HG03103 (cell line): Measurements from ENCODE around the gene AAMDC.
"Not testable (repeated sequence)": the region's sequence is repeated elsewhere in the genome, so short reads cannot be mapped to it uniquely, and the experiment has no call there.

ENCODE experiments used
- ATAC-seq: cut with Tn5 transposase; IDR thresholded peaks from one replicate; pipeline ENCODE4 v1.9.1; 2021; ENCODE audit warnings: low read depth; ENCODE audit not compliant: unreplicated experiment

AAMDC gene

DNA sequence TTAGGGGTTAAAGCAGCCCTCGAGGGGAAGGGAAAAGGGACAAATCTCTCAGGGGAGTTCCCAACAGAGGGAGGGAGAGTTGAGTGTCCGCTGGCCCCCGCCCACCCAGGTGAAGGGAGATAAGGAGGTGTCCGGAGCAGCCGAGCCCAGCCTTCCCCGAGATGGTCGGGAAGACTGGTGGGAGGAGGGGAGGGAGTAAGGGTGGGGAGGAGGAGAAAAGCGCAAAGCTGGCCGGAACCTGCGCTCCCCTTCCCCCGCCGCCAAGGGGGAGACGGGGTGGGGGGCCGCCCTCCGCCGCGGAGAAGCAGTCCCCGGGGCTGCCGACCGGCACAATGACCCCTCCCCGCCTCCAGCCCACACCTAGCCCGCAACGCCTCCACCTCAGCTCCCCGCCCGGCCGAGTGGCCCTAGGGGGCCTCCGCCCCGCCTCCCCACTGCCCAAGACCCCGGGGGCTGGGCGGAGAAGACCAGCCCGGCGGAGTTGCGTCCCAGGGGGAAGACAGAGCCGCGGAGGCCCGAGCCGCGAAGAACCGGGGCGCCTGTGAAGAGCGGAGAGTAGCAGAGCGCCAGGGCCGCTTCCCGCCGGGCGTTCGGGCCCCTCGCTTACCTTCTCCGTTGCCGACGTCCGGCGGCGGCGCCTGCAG is 901 bp upstream of the AAMDC start:
- ATAC-seq = peak; percentile 6

DNA sequence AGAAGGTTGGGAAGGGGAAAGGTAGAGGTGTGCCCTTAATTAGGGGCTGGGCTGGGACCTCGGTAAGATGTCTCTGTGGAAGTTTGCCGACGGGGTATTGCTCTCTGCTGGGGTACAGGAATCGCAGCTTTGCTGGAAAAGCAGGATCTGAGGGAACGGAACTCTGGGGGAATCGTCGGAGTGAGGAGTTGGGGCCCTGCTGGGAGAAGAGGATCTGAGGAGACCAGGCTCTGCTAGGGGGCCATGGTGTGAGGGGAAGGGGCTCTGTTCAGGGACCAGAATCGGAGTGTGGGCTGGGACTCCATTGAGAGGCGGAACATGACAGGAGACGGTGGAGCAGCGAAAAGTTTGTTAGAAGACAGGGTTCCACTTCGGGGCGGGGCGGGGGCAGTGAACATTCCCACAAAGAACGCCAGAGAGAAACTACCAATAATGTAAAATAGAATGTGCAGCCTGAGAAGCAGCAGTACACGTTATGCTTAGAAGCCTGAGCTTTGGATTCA is 456 bp downstream of the AAMDC start:
- no peak for ATAC-seq

DNA sequence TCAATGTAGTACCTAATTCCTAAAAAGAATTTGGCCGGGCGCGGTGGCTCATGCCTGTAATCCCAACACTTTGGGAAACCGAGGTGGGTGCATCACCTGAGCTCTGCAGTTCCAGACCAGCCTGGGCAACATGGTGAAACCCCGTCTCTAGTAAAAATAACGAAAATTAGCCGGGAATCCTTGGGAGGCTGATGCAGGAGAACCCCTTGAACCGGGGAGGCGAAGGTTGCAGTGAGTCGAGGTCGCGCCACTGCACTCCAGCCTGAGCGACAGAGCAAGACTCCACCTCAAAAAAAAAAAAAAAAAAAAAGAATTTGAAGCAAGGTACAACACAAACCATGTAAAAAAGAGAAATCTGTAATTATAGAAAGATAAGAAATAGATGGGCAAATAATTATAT is 1.2 kb downstream of the AAMDC start:
- not testable (repeated sequence) for ATAC-seq

DNA sequence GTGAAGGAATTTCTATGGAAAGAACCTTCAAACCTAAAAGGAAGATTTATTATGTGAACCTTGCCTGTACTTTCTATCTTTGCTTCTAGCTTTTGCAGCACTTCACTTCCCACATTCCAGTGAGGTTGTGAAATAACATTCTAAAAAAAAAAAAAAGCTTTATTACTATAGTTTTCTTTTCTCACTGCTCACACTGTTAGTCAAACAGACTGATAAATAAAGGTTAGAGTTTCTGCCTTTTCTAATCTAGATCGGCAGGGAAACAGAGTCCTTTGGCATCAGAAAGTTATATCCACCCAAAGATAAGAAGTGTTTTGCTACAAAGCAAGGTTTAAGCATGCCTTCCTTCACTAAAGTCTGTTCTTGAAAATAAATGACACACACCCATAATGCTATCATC is 2.8 kb downstream of the AAMDC start:
- ATAC-seq = no peak

DNA sequence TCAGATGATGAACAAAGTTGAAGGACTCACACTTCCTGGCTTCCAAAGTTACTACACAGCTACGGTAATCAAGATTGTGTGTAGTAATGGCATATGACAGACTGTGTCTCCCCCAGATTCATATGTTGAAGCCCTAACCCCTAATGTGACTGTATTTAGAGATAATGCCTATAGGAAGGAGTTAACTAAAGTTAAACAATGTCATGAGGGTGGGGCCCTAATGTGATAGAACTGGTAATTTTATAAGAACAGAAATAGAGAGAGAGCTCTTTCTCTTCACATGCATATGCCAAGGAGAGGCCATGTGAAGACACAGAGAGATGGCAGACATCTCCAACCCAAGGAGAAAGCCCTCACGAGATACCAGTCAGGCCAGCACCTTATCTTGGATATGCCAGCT is 8.0 kb downstream of the AAMDC start:
- ATAC-seq = no peak

DNA sequence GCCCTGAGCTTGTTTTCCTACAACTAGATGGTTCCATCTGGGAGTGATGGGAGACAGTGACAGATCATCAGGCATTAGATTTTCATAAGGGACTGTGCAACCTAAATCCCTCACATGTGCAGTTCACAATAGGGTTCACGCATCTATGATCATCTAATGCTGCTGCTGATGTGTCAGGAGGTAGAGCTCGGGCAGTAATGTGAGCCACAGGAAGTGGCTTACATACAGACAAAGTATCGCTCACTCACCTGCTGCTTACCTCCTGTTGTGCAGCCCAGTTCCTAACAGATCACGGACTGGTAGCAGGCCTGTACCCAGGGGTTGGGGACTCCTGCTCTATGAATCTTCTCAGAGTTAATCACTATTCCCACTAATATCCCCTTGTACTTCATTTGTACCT is 12.4 kb downstream of the AAMDC start:
- no peak for ATAC-seq

DNA sequence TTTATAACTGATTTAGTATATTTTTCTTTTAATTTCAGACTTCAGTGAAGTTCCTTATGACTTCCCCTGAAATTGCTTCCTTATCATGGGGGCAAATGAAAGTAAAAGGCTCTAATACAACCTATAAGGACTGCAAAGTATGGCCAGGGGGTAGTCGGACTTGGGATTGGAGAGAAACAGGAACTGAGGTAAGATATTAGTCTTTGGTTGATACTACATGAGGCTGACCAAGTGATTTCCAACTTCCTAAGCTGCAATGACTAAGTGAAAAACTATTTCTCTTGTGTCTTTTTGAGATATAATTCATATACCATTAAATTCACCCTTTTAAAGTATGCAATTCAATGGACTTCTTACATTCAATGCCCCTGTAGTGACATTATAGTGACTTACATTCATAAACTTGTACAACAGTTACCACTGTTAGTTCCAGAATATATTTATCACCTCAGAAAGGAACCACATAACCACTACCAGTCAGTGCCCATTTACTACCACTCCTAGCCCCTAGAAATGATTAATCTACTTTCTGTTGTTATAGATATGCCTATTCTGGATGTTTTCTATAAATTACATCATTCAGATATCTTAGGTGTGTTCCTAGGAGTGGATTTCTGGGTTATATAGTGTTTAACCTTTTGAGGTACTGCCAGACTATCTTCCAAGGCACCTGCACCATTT is 21.6 kb downstream of the AAMDC start:
- no peak for ATAC-seq

DNA sequence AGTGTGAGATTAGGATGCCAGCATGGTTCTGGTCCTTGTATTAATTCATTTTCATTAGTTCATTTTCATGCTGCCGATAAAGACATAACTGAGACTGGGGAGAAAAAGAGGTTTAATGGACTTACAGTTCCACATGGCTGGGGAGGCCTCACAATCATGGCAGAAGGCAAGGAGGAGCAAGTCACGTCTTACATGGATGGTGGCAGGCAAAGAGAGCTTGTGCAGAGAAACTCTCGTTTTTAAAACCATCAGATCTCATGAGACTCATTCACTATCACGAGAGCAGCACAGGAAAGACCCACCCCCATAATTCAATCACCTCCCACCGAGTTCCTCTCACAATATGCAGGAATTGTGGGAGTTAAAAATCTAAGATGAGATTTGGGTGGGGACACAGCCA is 22.8 kb downstream of the AAMDC start:
- ATAC-seq = not testable (repeated sequence)

DNA sequence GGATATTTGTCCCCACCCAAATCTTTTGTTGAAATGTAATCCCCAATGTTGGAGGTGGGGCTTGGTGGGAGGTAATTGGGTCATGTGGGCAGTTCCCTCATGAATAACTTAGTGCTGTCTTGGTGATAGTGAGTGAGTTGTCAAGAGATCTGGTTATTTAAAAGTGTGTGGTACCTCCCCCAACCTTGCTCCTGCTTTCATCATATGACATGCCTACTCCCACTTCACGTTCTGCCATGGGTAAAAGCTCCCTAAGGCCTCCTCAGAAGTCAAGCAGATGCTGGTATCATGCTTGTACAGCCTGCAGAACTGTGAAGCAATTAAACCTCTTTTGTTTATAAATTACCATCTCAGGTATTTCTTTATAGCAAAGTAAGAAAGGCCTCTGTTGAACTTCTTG is 30.6 kb downstream of the AAMDC start:
- ATAC-seq = no peak

DNA sequence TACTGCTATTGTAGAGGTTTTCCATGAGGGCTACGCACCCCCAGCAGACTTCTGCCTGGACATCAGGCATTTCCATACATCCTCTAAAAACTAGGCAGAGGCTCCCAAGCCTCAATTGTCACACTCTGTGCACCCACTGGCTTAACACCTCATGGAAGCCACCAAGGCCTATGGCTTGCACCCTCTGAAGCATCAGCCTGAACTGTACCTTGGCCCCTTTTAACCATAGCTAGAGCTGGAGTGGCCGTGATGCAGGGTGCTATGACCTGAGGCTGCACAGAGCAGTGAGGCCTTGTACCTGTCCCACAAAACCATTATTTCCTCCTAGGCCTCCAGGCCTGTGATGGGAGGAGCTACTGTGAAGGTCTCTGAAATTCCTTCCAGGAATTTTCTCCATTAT is 33.9 kb downstream of the AAMDC start:
- ATAC-seq = no peak

DNA sequence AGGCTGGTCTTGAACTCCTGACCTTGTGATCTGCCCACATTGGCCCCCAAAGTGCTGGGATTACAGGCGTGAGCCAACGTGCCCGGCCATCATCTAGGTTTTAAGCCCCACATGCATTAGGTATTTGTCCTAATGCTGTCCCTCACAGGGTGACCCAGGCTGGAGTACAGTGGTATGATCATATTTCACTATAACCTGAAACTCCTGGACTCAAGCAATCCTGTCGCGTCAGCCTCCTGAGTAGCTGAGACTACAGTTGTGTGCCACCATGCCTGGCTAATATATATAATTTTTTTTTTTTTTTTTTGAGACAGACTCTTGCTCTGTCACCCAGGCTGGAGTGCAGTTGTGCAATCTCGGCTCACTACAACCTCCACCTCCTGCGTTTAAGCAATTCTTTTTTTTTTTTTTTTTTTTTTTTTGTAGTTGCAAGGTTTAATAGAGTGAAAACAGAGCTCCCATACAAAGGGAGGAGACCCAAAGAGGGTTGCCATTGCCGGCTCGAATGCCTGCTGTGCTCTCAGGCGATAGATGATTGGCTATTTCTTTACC is 37.0 kb downstream of the AAMDC start:
- ATAC-seq = not testable (repeated sequence)

DNA sequence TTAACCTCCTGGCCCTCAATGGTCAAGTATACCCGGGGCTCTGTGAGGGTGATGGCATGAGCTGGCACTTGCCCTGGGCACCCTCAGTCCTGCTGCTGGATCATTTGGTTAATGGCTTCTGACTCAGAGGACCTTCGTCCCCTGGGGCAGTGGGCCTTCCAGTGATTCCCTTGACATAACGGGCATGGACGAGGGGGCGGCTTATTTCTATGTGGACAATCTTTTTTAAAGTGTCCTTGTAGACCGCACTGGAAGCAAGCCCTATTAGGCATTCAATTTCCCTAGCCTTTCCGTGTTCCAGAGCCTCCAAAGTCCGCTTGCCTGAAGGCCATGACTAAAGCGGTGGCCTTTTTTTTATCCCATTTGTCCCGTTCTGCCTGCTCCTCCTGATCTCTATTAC is 40.5 kb downstream of the AAMDC start:
- ATAC-seq = not testable (repeated sequence)

DNA sequence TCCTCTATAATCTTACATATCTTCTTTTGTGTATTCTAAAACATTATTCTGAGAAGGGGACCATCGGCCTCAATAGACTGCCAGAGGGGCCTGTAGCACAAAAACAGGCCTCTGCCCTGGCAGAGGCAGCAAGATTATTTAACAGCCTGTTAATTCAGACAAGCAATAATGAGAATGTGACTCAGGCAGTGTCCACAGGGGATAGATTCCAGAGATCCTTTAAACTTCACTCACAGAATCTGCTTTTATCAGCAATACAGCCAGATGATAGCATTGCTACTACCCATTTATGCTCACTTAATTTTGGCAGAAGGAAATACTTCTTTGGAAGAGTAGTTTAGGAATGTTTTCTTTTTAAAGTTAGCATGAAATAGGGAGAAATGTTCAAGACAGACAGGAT is 44.9 kb downstream of the AAMDC start:
- ATAC-seq = no peak

DNA sequence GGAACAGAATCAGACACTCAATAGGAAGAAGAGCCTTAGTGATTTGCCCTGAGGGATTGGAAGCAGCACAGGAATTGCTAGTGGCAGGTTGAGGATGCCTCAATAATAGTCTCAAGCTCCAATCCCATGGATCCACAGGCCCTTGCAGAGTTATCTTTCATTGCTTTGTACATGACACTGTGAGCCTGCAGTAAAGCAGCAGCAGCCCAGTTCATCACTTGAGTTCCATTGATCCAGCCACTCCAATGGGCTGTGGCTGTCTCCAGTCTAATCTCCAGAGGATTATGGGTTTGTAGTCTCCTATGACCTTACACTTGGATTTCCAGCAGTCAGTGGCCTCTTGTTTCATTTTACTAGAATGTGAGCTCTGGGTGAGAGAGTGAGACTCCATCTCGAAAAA is 45.4 kb downstream of the AAMDC start:
- ATAC-seq = no peak

DNA sequence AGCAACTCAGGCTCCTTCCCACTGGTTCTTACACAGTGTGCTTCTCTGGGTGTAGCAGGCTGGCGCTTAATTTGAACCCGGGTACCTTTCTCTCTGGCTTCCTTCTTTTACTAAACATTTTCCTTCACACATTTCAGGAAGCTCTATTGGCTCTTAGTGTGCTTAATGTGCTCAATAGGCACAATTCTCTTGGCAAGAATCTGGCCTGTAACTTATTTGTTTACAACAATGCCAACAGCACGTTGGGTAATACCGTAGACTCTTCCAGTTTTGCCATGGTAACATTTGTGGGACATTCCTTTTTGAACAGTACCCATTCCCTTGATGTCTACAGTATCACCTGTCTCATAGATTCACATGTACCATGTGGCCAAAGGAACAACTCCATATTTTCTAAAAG is 47.8 kb downstream of the AAMDC start:
- ATAC-seq = no peak

DNA sequence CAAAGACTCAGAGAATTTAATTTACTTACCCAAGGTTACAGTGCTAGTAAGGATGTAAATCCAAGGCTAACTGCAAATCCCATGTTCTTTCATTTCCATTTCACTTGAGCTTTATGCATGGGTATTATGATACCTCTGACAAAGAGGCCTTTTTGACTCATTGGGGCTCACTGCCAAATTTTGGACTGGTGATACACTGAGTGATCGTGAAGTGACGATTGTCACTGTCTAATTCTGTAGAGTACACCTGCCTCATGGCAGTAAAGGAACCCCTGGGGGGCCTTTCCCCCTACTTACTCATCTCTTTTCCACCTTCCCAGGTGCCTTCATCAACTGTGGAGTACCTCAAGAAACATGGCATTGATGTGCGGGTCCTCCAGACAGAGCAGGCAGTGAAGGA is 50.9 kb downstream of the AAMDC start:
- no peak for ATAC-seq

DNA sequence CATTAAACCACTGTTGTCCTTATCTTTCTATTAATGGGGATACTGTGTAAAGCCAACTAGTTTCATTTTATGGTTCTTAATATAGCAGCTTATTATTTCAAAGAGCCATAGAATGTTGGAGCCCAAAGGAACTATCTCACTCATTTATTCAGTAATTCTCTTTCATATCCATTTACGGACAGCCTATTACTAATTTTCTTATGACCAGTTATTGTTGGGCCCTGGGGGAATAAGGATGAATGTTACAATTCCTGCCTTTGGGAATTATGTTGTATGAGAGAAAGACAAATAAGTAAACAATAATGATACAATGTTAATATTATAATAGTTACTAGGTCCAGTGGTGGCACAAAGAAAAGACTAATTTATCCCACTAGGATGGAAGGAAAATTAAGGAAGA is 52.4 kb downstream of the AAMDC start:
- no peak for ATAC-seq

DNA sequence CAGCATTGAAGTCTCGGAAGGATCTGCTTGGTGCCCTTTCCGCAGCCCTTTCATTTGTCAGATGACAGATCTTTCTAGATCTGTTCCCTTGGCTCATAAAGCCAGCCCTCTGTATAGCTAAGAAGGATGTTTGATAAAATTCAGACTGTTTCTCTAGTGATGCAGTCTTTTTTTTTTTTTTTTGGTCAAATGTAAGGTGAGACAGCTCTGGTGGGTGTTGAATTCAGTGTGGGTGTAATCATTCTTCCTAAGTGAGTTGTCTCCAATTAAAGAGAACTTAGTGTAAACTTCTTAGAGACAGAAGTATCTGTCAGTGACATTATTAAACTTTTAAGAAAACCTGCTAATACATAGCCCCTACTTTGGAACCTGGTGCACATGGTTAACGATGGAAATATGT is 53.3 kb downstream of the AAMDC start:
- ATAC-seq = no peak

DNA sequence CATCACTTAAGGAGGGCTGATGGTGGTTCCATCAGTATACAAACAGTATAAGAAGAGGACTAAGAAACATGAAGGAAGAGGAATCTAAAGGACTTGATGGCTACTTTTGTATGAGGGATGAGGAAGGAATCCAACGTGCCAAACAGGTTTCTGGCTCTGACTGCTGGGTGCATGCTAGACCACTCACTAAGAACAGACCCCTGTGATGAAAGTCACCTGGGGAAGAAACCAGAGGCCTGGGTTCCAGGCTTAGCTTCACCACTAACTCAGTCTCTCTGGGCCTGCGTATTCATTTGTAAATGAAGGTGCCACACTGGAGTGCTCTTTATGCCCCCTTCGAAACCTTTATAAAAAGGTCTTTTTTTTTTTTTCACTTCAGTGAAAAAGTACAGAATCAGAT is 55.1 kb downstream of the AAMDC start:
- ATAC-seq = no peak

DNA sequence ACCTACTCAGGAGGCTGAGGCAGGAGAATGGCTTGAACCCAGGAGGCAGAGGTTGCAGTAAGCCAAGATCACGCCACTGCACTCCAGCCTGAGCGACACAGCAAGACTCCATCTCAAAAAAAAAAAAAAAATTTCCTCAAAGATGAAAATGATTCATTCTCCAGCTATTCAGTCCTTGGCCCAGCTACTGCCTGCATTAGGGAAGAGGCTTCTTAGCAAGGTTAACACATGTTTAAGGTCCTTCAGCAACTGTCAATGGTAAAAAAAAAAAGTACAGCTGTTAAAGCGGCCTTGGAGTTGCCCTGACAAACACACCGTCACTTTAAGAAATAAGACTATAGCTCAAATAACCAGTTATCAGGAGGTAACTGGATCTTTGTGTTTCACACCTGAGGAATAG is 57.3 kb downstream of the AAMDC start:
- not testable (repeated sequence) for ATAC-seq

DNA sequence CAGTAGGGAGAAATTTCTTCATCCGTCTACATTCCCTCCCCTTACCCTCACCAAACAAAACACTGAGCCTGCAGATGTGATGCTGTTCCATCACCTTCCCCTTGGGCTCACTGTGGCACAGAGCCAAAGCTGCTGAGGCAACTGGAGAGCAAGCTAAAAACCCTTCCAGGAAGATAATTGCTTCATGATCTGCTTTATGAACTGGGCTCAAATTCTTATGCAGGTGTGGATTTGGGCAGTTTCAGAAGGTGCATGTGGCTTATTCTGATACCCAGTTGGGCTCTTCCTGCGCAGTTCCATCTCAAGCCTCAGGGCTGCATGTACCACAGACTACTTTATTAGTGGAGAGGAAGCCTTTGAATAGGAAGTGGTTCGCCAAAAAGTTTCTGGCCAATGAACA is 58.3 kb downstream of the AAMDC start:
- ATAC-seq = peak; percentile 65

DNA sequence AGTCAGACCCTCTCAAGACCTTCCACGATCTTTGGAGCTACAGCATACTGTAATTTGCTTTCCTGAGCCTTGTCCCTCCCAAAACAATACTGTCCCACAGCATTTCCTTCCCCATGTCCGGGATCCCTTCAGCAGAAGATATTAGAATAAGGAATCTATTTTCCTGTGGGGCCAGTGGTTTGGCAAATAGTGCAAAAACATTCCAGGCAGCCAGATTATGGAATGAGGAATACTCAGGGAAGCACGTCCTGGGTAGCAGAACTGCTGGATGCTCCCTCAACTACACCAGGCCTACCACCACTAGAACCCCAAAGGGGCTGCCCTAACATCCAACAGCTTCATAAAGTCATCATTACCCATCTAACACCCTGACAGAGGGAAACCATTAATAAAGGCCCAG is 61.5 kb downstream of the AAMDC start:
- ATAC-seq = no peak
